GM12878 (cell line): ENCODE measurements around the gene TRPT1. TPM values are rescaled to one million over a fixed set of nuclear protein-coding genes. Genes with fewer than 3 reads are reported as not detected.

Source experiments
- CREM ChIP-seq: IDR thresholded peaks from 2 replicates; pipeline ENCODE4 v1.6.1; 2014; ENCODE audit warnings: antibody characterized with exemption, low read depth
- CUX1 ChIP-seq: IDR thresholded peaks from 2 replicates; pipeline ENCODE4 v1.6.1; 2012; ENCODE audit warnings: improper control_type of control experiment, low read depth, low read length; ENCODE audit not compliant: insufficient replicate concordance
- FOXK2 ChIP-seq: fragments of 450-650 bp; IDR thresholded peaks from 2 replicates; pipeline ENCODE4 v1.6.1; 2017; ENCODE audit warnings: mild to moderate bottlenecking, moderate library complexity
- FOXM1 ChIP-seq: IDR thresholded peaks from 2 replicates; pipeline ENCODE4 v1.6.1; 2012; ENCODE audit warnings: low read depth, mild to moderate bottlenecking, inconsistent platforms, low read length, moderate library complexity
- KDM1A ChIP-seq: fragments of 200-600 bp; sonication (generic); IDR thresholded peaks from 2 replicates; pipeline ENCODE4 v1.6.1; 2016; ENCODE audit warnings: borderline replicate concordance
- MXI1 ChIP-seq: fragments of 150-350 bp; IDR thresholded peaks from 2 replicates; pipeline ENCODE4 v1.6.1; 2011; ENCODE audit warnings: low read depth, mild to moderate bottlenecking, inconsistent platforms, low read length, improper control_type of control experiment
- NFXL1 ChIP-seq: fragments of 450-650 bp; IDR thresholded peaks from 2 replicates; pipeline ENCODE4 v1.6.1; 2017; ENCODE audit warnings: antibody characterized with exemption, mild to moderate bottlenecking, borderline replicate concordance
- NFYB ChIP-seq: IDR thresholded peaks from 2 replicates; pipeline ENCODE4 v1.6.1; 2011; ENCODE audit warnings: low read depth, mild to moderate bottlenecking, low read length, improper control_type of control experiment, moderate library complexity; ENCODE audit not compliant: insufficient read depth
- NKRF ChIP-seq: fragments of 450-650 bp; conservative IDR thresholded peaks from 2 replicates; pipeline ENCODE4 v1.6.1; 2017; ENCODE audit warnings: mild to moderate bottlenecking, moderate library complexity
- NR2F1 ChIP-seq: fragments of 450-650 bp; conservative IDR thresholded peaks from 2 replicates; pipeline ENCODE4 v1.6.1; 2017; ENCODE audit warnings: mild to moderate bottlenecking
- PML ChIP-seq: IDR thresholded peaks from 2 replicates; pipeline ENCODE4 v1.6.1; 2012; ENCODE audit warnings: low read length, inconsistent platforms
- POLR2AphosphoS5 ChIP-seq: IDR thresholded peaks from 2 replicates; pipeline ENCODE4 v1.6.1; 2011; ENCODE audit warnings: mild to moderate bottlenecking, low read length, inconsistent platforms
- RAD21 ChIP-seq: IDR thresholded peaks from 2 replicates; pipeline ENCODE4 v1.6.1; 2011; ENCODE audit warnings: mild to moderate bottlenecking, low read depth, low read length, moderate library complexity; ENCODE audit not compliant: insufficient read depth
- RFX5 ChIP-seq: IDR thresholded peaks from 2 replicates; pipeline ENCODE4 v1.6.1; 2011; ENCODE audit warnings: low read depth, low read length, improper control_type of control experiment
- SREBF1 ChIP-seq: IDR thresholded peaks from 2 replicates; pipeline ENCODE4 v1.6.1; 2012; ENCODE audit warnings: mild to moderate bottlenecking, low read length
- YY1 ChIP-seq: IDR thresholded peaks from 2 replicates; pipeline ENCODE4 v1.6.1; 2011; ENCODE audit warnings: low read depth, mild to moderate bottlenecking, low read length
- ZBED1 ChIP-seq: IDR thresholded peaks from 2 replicates; pipeline ENCODE4 v1.6.1; 2016; ENCODE audit warnings: borderline replicate concordance
- ZBTB33 ChIP-seq: fragments of 450-650 bp; IDR thresholded peaks from 2 replicates; pipeline ENCODE4 v1.6.1; 2017; ENCODE audit warnings: mild to moderate bottlenecking
- ZNF217 ChIP-seq: fragments of 450-650 bp; IDR thresholded peaks from 2 replicates; pipeline ENCODE4 v1.6.1; 2017; ENCODE audit warnings: antibody characterized with exemption, mild to moderate bottlenecking
- ZSCAN29 ChIP-seq: fragments of 450-650 bp; IDR thresholded peaks from 2 replicates; pipeline ENCODE4 v1.6.1; 2017; ENCODE audit warnings: mild to moderate bottlenecking, moderate library complexity
- polyA plus RNA-seq, 11 experiments: library from polyadenylated mRNA; depleted of rRNA in 4 of 11; unstranded in 6 of 11; stranded (reverse) in 5 of 11; fragments of >200 nt; fragmentation: Nextera tagmentation in 4 of 11; fragmentation: Illumina TruSeq in 1 of 11; extraction: Ambion mirVana in 4 of 11; extraction: Trizol in 1 of 11; gene quantifications; 1 replicate in 1 of 11; 2 replicates in 10 of 11; pipeline versions ENCODE4 v1.2.1 to v1.2.3, GENCODE V29; 2011 to 2016; ENCODE audit warnings: inconsistent platforms in 2 of 11, missing spikeins in 2 of 11, low read depth in 1 of 11
- total RNA-seq, 4 experiments: library from RNA; depleted of rRNA in 3 of 4; stranded (reverse); fragments of >200 nt in 3 of 4; fragmentation: Illumina TruSeq in 1 of 4; extraction: Trizol in 1 of 4; gene quantifications; 2 replicates each; pipeline versions ENCODE4 v1.2.1 to v1.2.3, GENCODE V29; 2013 to 2021

TRPT1 gene
- total and polyA plus RNA-seq, 10 of the 15 experiments (the other 5 are each of a cell fraction or from before 2014, with no cell fraction given), result 7.1 to 63.0 (median 31.4) TPM

- TF ChIP-seq CUX1 (peak; percentile 51), ZBTB33 (no peak), FOXK2 (no peak), PML (peak; percentile 63; the same call in 1 of the 2 replicates), CREM (peak; percentile 93), MXI1 (peak; percentile 29), SREBF1 (peak; percentile 86), NKRF (peak; percentile 71), POLR2AphosphoS5 (peak; percentile 75), RFX5 (no peak), NR2F1 (peak; percentile 91), NFXL1 (no peak), NFYB (no peak), YY1 (peak; percentile 100), ZBED1 (peak; percentile 83), KDM1A (no peak), ZSCAN29 (no peak), FOXM1 (0 out of 2 replicates have a peak, but pooled peaks have one; percentile 13), RAD21 (no peak), ZNF217 (no peak)
Observed at GRCh38 chr11:64269540-64270220, 43.7 kb upstream of the TRPT1 start (continued).
